ENCODE measurements around the gene TWSG1.

DNA sequence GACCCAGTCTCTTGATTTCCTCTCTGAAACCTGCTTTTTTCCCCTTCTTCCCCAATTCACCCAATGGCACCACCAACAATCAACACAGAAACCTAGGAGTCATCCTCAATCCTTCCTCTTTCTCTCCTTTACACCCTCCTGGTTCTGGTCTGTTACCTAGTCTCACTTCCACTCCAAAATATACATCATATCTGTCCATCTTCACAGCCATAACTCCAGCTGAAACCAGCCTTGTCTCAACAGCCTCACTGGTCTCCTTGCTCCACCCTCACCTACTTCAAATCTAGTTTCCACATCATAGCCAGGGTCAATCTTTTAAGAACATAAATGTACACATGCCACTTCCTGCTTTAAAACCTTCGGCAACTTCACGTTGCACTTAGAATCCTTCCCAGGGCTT lies 11.8 kb upstream of the TWSG1 start:
- TF ChIP-seq, protein P1, sequence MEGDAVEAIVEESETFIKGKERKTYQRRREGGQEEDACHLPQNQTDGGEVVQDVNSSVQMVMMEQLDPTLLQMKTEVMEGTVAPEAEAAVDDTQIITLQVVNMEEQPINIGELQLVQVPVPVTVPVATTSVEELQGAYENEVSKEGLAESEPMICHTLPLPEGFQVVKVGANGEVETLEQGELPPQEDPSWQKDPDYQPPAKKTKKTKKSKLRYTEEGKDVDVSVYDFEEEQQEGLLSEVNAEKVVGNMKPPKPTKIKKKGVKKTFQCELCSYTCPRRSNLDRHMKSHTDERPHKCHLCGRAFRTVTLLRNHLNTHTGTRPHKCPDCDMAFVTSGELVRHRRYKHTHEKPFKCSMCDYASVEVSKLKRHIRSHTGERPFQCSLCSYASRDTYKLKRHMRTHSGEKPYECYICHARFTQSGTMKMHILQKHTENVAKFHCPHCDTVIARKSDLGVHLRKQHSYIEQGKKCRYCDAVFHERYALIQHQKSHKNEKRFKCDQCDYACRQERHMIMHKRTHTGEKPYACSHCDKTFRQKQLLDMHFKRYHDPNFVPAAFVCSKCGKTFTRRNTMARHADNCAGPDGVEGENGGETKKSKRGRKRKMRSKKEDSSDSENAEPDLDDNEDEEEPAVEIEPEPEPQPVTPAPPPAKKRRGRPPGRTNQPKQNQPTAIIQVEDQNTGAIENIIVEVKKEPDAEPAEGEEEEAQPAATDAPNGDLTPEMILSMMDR (IDR thresholded peaks at IDR 0.05; ENCODE audit: extremely low read depth in 1 of 2, insufficient read depth in 1 of 2, low read depth in 1 of 2, low read length in 2 of 2), result no peak
- TF ChIP-seq JUN (IDR thresholded peaks at IDR 0.05; ENCODE audit: borderline replicate concordance, insufficient read depth, insufficient read length, low read depth), result no peak
- no peak for TF ChIP-seq POLR2A (IDR thresholded peaks at IDR 0.05; ENCODE audit: low read depth, low read length)
- TF ChIP-seq, protein P2, sequence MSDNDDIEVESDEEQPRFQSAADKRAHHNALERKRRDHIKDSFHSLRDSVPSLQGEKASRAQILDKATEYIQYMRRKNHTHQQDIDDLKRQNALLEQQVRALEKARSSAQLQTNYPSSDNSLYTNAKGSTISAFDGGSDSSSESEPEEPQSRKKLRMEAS (IDR thresholded peaks at IDR 0.05; ENCODE audit: insufficient read depth, insufficient read length), result no peak
- no peak for TF ChIP-seq EZH2 (IDR thresholded peaks at IDR 0.05; ENCODE audit: borderline replicate concordance, low read depth, low read length, severe bottlenecking)
- TF ChIP-seq POLR2AphosphoS5 (IDR thresholded peaks at IDR 0.05; ENCODE audit: insufficient read depth, low read depth, low read length), result no peak
